ENCODE data around the gene PPM1L.

DNA sequence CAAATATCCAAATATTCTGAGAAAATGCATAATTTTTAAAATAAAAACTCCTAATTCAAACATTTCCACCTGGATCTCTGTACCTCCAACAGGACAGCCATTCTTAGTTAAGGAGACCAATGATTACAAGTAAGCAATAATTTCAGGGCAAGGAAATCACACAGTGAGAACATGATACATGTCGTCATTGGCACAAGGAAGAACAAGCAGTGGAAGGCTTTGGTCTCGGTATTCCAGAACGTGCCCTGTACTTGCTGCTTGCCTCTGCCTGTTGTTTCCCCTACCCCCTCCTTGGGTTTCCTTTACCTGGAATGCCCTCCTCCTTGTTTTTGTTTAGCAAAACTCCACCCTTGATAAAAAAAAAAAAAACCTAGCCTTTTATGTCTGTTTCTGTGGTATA lies 72.8 kb downstream of the PPM1L start:
- no peak for TF ChIP-seq POLR2A (IDR thresholded peaks at IDR 0.05)
- TF ChIP-seq CTCF (IDR thresholded peaks at IDR 0.05): no peak

Data from ovary (tissue), 3 donors.